GM19239 (cell line): ENCODE data around the gene UXT.

ENCODE experiments used
- DNase-seq: peaks from one replicate; pipeline ENCODE4 v3.0.0; 2011; ENCODE audit warnings: low spot score; ENCODE audit not compliant: insufficient read length
- FAIRE-seq: peaks from 2 replicates; lab custom pipeline; 2011; peaks lifted over from hg19 to GRCh38; lab: Jason Lieb, UNC

Gene UXT

DNA sequence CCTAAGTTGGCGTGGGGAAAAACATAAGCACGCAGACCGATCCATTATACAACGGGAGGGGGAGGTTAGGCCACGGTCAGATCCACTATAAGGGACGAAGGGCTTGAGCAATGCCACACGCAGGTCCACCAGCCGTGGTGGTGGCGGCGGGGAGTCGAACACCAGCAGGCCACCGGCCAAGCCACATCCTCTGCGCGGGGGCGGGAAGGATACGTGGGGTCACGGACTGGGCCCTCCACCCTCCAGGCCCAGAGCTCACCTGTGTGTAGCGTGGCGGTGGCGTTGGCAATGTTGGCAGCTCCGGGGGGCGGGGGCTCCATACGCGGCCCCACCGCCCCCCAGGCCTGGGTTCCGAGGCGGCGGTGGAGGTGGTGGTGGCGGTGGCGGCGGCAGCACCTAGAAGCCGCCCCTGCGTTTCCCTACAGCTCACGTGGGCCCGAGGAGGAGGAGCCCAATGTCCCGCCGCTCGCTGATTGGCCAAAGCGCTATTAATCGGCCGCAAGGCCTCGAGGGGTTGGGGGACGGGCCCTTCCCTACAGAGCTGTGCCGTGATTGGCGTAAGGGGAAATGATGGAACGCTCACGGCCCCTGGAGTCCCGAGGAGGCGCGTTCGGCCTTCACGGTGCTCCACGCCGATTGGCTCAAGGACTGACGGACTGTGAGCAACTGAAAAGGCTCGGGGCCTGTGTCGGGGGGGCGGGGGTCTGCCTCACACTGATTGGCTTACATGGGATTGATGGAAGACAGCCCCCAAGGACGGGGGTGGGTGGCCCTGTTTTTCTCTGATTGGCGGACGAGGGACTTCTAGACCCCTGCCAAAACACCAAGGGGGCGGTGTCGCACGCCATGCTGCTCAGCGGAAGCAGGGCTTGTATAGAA is 8.6 kb downstream of the UXT start, which contains the start of gene ELK1:
ELK1 (minus strand) TSS at position 400 of the 879 bp plus-strand sequence. CDS start 9,122 bp downstream, outside the sequence.
- DNase-seq (peak; percentile 50), FAIRE-seq (peak; percentile 100)

GRCh38 chrX:47649781-47650163 is 9.2 kb downstream of the UXT start:
- DNase-seq (no peak), FAIRE-seq (no peak)

DNA sequence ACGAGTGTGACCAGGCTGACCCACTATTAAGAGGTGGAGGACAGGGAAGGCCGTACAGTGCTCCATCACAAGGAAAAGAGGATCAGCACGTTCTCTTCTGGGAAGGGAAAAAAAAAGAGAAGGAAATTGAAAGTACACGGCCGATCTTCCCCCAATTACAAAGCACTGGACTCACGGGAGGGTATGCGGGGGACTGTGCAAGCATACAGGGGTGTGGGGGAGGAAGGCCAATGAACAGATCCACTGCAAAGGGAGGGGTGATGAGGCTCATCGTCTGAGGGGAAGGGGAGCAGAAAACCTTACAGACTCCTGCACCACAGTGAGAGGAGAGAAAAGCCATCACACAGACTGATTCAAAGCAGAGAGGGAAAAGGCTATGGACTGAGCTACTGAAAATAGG is 9.7 kb downstream of the UXT start:
- DNase-seq (no peak), FAIRE-seq (no peak)

- FAIRE-seq (peak; percentile 89), DNase-seq (no peak)
Observed at GRCh38 chrX:47648376-47648775, 10.6 kb downstream of the UXT start.

DNA sequence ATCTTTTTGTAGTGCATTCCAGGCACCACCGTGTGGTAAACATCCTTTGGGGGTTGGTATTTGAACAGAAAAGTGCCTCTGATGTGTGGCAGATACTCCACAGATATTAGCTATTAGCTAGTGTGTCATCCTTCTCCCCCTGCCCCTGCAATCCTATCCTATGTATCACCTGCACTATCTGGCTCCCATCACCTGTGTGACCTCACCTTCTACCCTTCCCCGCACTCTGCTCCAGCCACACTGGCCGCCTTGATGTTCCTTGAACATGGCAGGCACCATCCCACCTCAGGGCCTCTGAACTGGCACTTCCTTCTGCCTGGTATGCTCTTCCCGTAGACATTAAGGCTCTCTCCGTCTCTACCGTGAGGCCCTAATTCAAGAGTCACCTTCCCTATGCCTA is 12.3 kb downstream of the UXT start:
- DNase-seq: no peak

DNA sequence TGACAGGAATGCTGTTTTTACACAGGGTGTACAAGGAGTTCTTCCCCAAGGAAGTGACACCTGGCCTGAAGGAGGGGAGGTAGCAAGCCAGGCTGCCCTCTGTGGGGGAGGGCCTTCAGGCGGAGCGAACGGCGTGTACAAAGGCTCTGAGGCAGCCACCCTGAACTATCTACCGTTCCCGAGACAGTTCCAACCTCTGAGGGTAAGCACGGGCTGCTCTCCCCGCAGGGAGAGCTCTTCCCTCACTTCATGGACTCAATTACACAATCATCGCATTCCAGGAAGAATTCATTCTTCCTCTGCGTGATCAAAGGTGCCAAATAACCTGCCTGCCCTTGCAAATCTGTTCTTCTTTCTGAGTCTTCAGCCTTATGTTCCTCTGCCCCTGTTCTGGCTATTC is 13.4 kb downstream of the UXT start:
- no peak for DNase-seq
- no peak for FAIRE-seq

More for the DNA sequence above, 12.3 kb downstream of the UXT start:
- no peak for FAIRE-seq

DNA sequence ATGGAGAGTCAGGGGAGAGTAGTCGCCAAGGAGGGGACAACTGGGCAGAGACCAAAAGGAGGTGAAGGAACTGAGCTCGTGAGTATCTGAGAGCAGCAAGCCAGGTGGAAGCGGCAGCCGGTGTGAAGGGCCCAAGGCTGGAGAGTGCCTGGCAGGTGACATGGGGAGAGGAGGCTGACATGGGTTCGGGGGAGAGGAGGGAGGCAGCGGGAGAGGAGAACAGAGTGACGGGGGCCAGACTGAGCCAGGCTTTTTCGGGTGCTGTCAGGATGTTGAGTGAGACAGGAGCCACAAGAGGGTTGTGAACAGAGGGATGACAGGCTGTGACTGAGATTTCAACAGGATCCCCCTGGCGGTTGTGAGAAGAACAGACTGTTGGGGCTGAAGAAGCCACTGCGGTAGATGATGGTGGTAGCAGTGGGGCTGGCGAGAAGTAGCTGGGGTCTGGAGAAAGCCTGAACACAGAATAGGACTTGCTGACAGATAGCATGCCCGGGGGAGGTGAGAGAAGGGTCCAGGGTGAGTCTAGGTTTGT is 14.4 kb downstream of the UXT start:
- DNase-seq (no peak), FAIRE-seq (no peak)

DNA sequence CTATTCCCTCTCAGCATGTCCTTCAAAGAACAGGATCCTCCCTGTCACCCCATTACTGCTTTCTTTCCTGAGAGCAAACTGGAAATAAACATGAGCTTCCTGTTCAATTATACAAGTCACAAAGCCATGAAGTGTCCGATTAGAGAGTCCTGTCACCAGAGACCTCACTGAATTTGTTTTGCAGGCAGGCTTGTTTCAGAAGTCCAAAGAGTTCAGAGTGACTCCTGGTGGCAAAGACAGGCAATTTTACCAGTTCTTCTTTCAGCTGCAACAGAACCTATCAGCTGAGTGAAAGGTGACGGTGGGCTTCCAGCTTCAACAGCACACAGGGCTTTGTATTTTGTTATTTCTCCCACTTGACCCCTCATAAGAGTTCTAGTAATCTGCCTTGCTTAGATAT is 15.1 kb downstream of the UXT start:
- DNase-seq (no peak), FAIRE-seq (peak; percentile 75)

DNA sequence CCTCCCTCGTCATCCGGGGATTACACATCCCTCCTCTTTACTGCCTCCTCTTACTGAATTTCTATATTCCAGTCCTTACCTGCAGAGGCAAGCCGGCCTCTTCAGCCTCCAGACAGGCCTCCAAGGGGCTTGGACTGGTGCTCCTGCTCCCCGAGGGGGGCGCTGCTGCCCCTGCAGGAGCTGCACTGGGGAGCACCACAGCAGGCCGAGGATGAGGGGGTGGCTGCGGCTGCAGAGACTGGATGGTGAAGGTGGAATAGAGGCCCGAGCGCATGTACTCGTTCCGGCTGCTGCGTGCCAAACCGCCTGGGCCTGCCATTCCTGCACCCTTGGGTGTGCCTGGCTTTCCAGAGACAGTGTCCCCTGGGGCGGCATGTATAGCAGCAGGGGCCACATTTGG is 20.2 kb downstream of the UXT start:
- no peak for FAIRE-seq

DNA sequence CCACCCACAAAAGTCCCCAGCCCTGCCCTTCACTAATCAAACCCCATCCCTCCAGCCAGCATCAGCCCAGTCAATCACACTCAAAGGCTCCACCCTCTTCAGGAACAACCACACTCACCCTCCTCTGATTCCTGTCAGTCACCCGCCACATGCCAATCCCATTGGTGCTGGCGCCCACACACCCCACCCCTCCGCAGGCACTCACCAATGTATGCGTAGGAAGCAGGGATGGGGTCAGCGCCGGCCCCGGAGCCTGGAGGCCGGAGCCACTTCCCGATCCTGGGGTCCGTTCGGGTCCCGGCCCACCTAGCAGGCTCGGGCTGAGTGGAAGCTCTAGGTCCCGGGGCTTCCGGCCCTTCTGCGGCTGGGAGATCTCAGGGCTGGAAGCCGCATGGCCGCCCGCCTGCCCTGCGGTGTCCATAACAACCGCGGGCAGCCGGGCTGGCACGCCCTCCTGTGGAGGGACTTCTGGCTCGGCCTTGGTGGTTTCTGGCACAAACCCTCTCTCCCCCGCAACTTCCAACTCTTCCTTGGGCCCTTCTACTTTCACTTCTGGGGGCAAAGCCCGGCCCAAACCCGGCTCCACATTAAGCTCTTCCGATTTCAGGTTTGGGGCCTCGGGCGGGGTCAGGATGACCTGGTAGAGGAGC is 21.3 kb downstream of the UXT start:
- peak; percentile 44 for DNase-seq
- peak; percentile 89 for FAIRE-seq

More for the DNA sequence above, 20.2 kb downstream of the UXT start:
- no peak for DNase-seq

DNA sequence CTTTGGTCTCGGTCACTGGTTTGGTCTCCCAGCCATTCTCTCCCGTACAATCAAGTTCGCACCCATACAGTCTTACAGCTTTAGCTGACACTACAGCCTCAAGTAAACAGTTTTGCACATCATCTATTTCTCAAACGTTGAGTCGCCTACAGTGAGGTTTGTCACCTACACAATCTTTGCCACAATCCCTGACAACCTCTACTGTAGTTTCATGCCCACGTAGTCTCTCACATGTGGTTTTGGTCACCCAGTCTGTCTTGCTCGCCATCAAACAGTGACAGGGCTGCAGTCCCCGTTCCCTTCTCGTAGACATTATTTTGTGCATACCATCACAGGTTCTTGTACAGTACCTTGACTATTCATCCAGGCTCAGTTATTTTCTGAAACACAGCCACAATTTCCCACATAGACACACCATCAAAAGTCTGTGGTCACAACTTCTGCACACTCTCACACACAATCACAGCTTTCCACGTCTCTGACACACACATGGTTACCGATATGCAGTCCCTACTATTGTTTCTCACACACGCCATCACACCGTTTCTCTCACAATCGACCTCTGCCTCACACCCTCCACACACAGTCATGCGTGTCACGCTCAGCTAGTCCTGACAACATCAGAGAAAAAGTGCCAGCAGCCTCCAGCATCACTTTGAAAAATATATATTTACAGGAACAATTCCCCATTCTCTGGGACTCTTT is 24.0 kb downstream of the UXT start:
- DNase-seq (no peak), FAIRE-seq (no peak)

DNA sequence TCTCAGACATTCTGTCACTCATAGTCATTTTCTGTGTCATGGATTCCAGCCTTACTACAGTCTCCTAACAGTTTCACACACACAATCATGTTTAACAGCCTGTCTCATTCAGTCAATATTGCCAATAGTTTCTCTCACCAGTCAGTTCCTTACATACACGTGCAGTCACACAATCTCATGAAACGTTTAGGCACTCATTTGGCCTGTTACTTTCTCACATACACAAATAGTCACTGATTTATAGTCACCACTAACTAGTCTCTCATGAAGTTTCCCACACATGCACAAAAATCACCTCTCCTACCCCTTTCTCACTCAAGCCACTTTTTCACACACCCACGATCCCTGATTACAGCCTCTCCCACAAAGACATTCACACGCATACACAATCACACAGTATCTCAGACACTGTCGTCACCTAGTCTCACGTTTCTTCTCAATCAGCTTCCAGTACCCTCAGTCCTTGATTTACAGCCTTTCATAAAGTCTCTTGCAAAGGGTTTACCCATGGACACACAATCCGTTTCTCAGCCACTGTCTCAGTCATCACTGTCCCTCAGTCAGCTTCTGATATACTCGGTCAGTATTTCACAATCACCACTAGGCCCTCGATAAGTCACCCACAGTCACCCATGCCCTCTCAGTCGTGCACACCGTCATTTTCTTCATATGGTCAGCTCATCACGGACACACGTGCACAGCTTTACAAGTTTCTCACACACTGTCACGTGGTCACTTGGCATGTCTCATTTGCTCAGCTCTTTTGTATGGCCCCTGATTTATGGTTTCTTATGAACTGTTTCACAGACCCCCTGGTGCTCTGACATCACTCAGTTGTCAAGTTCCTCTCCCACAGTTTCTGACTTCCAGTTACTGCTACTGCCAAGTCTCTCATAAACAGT is 25.0 kb downstream of the UXT start:
- DNase-seq: no peak
- FAIRE-seq: peak; percentile 28

GRCh38 chrX:47632666-47633065 is 26.3 kb downstream of the UXT start:
- no peak for FAIRE-seq
- DNase-seq: no peak

GRCh38 chrX:47631676-47632075 is 27.3 kb downstream of the UXT start:
- no peak for FAIRE-seq

GRCh38 chrX:47629419-47630200 is 29.4 kb downstream of the UXT start, which contains the start of gene CFP:
TSS of gene CFP (minus strand) at chrX:47629930. CDS start at chrX:47629844, 86 bp downstream.
- no peak for DNase-seq
- FAIRE-seq: no peak

More at GRCh38 chrX:47631676-47632075, 27.3 kb downstream of the UXT start:
- no peak for DNase-seq

GRCh38 chrX:47628982-47629381 is 30.0 kb downstream of the UXT start:
- DNase-seq (no peak), FAIRE-seq (peak; percentile 88)

DNA sequence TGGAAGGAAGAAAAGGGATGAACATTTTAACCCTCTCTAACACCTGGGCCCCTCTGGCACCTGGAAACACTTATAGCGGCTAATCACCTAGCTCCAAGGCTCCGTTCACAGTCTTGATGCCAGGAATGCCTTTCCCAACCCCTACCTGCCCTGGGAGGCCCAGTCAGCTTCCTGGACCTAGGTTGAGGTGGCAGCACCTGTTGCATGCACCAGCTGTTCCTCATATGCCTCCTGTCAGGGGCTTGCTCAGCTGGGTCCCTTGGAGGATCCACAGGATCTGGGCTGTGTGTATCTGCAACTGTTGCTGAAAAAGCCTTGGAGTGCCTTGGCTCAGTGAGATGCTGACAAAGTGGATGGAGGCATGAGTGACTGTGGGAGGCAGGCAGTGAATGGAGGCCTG is 33.6 kb downstream of the UXT start:
- DNase-seq: no peak
- no peak for FAIRE-seq

DNA sequence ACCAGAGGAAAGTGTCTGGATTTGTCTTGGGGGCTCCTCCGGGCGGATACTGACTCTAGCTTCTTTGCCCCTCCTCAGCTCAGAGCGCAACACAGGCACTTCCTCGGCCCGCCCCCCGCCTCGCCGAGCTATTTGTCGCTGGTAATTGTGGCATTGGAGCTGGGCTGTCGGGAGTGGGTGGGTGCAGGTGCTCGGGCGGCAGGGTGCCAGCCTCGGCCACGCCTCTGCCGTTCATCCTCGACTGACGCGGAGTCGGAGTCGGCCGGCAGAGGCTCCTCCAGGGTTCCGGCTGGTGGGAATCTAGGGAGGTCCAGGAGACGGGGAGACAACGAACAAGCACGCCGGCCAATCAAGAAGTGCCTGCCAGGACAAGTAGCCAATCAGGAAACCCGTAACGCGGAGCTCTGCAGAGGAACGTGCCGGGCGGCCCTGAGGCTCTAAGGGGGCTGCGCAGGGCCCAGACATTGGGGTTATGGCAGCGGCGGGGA is 35.4 kb downstream of the UXT start:
- FAIRE-seq: no peak
- no peak for DNase-seq

DNA sequence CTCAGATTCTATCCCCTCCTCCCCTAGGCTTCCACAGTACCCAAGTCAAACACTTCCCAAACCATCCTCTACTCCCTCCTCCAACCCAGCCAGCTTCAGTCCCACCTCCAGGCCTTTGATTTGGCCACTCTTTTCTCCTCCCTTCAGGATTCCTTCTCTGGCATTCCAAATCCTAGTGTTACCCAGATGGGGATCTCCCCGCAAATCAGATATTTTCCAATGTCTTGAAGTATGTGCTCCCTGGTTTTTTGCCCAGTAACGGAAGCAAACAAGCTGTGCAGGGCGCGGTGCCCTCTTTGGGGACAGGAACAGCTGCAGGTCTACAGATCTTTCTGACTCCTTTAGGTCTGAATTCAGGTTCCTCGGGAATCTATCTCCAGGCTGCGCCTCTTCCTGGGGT is 37.1 kb downstream of the UXT start:
- FAIRE-seq: no peak

More for the DNA sequence above, 37.1 kb downstream of the UXT start:
- DNase-seq: no peak
